Fibroblast of gingiva (primary cell): Measurements from ENCODE around the gene CLRN2.

Experiments used
- DNase-seq: peaks from one replicate; pipeline ENCODE4 v3.0.0-alpha.2; 2011; ENCODE audit warnings: low read depth

Gene CLRN2, protein sequence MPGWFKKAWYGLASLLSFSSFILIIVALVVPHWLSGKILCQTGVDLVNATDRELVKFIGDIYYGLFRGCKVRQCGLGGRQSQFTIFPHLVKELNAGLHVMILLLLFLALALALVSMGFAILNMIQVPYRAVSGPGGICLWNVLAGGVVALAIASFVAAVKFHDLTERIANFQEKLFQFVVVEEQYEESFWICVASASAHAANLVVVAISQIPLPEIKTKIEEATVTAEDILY

DNA sequence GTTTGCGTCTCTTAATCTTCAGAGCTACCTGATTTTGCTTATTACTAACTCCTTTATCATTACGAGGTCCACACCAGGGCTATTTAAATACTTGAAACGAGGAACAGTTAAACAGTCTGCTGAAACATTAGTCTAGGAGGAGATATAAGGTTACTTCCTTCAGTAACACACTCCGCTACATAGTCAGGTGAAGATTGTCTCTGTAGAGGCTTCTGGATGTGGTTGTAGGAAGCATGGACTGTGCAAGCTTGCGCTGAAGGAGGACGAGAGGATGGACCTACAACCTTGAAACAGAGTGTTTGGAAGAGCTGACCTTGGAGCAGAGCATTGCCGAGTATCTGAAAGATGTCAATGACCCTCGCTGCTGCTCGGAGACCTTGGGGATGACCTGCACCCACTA, at the start of gene CLRN2:
CLRN2 (plus strand) TSS at position 301 of the 400 bp plus-strand sequence. CDS start 102 bp downstream, outside the sequence.
- no peak for DNase-seq

DNA sequence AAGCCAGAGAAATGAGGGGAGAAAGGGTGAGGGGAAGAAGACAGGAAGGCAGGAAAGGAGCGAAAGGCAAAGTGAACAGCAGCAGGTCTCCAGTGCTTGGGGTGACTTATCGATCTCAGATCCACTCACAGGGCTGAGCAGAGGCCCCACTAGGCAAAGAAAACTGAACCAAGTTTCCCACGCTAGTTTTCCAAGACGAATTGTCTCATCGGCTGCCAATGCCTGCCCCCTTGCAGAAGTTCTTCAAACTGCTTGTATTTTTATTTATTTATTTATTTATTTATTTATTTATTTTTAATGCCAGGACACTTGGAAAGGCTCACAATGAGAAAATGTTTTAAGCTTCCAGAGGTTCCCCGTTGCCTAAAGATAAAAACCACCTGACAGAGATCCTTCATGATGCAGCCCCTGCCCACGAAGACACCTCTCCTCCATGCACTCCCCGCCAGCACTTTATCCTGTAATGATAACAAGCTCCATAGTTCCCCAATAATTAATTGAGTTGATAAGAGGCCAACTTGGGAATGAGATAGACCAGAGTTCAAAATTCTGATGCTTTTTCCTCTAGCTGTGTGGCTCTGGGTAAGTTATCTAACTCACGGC, 46.2 kb upstream of the CLRN2 start:
- peak; percentile 44 for DNase-seq

DNA sequence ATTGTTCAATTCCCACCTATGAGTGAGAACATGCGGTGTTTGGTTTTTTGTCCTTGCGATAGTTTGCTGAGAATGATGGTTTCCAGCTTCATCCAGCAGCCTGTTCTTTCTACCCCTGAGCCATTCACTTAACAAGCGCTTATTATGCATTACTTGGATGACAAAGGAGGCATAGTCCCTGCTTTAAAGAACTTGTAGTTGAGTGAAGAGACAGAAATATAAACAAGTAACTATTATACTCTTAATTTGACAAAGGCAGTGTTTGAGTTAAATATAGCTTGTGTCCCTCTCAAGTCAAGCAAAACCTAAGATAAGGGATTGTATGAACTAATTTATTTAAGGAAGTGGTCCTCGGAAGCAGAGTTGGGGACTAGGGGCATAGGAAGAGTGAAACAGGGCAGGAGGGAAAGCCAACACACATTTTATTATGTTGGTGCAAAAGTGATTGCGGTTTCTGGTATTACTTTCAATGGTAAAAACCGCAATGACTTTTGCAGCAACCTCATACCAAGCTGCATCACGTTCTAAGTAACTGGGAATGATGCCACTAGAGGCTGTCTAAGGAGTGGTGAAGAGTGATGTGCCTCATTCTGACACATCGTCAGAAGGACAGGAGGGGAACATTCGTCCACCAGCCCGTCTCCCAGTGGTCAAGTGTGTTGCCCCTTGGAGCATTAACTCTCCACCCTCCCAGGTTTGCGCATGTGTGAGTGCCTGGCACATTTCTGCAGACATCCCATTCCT, 44.9 kb upstream of the CLRN2 start:
- DNase-seq, result no peak

DNA sequence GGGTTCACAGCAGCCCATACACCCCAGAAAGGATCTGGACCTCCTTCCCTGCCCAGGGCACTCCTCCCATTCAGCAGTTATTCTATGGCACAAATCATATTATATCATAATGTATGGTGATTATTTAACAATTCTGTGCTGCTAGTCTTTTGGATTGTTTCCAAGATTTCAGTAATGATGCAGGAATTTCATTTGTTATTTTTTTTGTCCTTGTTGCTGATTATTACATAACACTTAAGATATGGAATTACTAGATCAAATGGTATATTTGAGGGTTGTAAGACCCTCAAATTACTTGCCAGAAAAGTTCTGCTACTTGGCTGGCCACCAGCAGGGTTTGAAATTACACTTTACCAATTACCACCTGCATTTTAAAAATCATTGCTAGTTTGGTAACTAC, 39.5 kb upstream of the CLRN2 start:
- no peak for DNase-seq

DNA sequence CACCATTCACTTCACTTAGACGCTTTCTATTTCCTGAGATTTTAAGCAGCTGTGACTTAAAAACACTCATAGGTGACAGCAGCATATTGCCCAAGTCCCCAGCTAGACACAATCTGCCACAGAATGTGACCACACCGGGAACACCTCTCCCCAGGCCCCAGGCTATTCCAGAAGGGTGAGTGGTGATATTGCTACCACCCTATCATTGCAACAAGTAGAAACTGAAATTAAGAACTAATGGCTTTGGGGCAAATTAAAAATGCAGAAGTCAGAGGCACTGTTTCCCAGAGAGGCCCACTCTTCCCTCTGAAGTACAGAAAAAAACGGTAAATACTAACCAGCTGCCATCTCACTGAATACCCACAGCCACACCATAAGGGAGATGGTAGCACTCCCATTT, 38.1 kb upstream of the CLRN2 start:
- no peak for DNase-seq

DNA sequence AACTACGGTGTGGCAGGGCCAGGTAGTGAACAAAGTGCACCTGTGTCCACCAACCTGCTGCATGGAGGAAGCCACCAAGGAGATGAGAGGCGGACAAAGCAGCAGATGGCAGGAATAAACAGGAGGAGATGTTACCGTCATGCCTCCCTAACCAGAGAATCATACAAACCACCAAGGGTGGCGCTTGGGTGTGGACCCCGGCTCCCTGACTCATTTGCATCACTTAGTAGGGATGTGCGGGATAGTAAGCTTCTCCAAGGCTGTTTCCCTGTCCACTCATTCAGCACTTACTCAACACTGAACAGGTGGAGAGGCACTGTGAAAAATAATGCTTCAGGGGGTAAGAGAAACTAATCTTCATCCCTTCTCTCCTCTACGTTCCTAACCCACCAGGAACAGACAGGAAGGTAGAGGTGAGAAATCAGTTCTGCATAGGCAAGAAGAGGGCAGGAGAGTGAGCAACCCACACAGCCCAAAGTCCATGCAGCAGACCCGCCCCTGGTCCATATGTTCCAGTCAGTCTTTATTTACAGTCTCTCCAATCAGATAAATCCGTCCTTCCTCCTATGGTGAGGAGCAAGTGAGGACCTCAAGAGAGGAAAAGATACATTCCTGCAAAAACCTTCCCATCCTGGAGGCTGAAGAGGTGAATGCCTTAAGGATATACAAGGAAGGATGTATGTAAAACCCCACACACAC, 37.0 kb upstream of the CLRN2 start:
- DNase-seq, result no peak

DNA sequence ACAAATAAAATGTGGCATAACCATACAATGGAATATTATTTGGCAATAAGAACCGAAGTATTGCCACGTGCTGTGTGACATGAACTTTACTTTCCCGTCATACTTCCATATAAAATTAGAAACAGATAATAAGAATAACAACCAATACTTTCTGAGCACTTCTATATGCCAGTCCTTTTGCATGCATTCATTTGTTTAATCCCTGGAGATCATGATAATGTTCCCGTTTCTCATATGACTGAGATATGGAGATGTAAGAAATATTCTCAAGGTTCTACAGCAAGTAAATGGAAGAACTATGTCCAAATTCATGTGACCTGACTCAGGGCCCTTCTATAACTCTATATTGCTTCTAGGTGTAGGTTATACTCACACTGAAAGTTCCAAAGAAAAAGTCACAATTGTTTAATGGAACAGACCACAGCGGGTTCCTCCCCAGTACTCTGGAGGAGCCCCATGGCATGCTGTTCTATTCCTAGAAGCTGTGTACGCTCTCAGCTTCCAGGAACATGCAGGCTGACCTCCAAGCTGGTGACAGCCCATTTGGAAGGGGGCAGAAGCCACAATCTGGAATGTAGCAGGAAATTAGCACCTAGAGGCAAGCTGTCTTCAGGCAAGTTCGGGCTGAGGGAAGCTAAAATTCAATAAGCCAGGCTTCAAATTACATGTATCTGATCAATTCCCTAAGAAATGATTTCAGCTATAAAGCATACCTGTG, 34.6 kb upstream of the CLRN2 start:
- DNase-seq, result no peak

DNA sequence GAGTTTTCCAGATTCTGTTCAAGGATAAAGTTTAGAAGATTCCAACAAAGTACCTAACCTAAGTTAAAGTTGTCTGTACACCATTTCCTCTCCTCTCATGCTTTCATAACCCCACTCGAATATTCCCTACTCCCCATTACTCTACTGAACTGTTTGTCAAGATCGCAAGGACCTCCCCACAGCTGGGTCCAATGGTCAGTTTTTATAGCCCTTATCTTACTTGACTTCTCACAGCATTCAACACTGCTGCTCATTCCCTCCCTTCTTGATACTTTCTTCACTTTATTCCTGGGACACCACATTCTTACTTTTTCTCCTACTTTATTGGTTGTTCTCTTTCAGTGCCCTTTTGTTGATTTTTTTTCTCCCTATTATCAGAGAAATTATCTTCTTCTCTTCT, 34.0 kb upstream of the CLRN2 start:
- no peak for DNase-seq

DNA sequence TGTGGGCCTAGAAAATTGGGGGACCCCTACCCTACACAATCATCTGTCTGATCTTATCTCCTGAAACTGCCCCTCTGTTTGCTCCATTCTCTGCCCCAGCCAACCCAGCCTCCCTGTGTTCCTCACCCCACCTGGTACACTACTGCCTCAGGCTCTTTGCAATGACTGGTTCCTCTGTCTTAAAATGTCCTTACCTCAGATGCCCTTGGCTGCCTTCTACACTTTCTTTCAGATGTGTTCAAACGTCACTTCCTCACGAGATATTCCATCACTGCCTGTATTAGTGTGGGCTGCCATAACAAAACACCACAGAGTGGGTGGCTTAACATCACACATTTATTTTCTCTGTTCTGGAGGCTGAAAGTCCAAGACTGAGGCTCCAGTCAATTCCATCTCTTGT, 32.2 kb upstream of the CLRN2 start:
- no peak for DNase-seq

DNA sequence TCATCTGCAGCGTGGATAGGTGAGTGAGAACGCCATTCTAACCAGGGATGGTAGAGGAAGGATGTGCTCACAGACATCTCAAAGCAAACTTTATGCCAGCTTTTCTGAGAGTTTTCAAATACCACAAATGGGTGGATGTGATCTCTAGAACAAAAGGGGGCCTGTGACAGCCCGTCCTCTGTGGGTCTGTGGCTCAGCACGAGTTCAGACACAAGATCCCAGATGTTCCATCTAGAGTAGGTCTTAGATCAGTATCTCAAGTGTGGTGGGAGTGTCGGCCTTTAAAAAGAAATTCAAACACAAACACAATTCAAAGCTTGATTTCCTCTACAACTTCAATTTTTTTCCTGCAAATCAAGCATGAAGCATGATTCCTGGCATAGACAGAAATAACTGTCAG, 25.8 kb upstream of the CLRN2 start:
- DNase-seq, result no peak

DNA sequence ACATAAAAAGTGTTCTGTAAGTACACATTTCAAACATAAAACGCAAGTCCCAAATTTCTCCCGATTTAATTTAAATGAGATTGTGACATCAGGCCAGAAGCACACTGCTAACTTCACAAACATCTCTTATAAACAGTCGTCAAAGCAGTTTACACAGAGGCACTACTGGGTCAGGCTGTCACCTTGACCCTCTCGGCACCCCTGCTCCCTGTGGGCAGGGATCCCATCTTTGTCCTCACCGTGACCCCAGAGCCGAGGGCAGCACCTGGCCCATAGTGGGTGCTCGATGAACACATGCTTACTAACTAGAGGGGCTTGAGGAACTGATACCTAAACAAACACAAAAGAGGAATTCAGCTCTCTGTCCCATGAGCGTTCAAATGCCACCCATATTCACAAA, 25.2 kb upstream of the CLRN2 start:
- no peak for DNase-seq

DNA sequence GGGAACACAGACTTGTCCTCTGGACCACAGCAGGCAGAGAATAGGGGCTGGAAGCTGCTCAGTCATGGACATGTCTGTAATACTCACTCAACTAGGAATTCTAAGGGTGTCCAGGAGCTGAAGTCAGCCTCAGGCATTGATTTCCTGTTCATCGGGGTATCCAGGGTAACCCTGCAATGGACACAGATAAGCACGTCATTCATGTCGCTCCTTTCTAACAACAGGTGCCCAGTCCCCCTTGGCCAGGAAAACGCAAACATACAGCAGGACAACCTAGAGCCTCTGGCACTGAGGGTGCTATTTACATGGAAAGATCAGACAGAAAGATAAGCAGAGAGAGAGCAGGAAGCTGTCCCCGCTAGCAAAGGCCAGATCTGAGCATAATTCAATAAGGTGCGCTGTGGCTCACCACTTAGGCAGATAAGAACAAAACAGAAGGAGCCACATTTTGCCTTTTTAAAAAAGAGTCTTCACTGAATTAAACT, 24.3 kb upstream of the CLRN2 start:
- no peak for DNase-seq

DNA sequence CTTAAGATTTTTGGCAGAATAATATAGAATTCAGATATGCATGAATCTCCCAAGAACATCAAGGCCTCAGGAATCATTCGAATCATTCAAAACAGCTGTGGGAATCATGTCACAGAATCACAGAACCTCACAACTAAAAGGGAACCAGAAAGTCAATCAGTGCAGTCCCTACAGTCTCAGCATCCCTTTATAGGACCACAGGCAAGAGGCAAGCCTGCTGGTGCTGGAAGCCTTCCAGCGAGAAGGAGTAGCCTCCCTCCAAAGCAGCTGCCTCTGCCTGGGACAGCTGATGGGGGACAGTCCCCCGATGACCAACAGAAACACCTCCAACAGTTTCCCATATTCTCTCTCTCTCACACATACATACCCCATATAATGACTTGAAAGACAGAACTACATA, 23.8 kb upstream of the CLRN2 start:
- no peak for DNase-seq

DNA sequence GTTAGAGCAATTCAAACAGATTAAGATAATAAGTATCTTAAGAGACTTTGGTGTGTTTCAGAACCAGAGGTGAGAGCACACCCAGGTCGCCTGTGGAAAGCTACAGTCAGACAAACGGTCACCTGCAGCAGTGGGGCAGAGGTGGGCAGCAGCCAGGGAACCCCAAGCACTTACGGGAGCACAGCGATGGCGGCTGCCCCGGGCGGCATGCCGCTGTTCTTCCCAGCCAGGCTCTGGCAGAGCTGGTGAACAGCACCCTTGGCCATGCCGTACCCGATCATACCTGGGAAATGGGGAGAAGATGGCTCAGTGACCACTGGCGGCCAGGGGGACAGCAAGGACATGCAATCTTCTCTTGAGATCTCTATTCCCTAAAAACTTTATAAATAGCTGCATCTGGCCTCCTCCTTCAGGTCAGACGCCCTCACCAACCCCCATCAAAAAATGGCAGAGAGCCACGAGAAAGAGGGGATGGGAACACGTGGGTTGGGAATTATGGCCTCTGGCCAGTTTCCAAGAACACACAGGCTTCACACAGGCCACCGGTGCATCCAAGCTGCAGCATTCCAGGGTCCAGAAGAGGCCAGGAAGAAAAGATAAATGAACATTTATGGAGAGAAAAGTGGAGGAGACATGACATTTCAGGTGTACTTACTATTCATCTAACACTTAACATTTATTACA, 22.8 kb upstream of the CLRN2 start:
- DNase-seq, result no peak

DNA sequence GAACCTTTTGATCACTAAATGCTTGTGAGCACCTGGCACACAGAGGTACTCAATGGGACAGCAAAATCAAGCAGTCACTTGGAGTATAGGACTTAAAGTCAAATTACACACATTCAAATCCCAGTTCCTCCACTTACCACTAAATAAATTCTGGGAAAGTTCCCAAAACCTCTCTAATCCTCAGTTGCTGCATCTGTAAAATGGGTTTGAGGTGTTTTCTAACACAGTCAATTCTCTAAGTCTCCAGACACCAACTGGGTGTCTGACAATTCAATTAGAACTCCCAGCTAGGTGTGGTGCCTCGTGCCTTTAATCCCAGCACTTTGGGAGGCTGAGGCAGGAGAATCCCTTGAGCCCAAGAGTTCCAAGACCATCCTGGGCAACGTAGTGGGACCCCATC, 22.1 kb upstream of the CLRN2 start:
- no peak for DNase-seq

DNA sequence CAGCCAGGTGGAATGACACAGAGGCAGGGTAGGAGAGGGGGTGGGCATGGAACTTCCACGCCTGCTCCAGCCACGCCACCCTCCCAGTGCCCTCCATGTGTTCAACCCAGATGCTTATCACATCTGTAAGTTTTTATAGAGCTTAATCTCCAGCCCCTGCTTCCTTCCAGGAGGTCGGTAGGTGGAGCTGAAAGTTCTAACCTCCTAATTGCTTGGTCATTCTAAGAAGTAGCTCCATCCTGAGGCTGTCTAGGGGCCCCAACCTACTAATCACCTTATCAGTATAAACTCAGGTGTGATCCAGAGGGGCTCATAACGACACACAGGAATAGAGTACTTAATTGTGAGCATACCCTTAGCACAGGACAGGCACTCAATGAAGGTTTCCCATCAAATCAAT, 21.3 kb upstream of the CLRN2 start:
- no peak for DNase-seq

DNA sequence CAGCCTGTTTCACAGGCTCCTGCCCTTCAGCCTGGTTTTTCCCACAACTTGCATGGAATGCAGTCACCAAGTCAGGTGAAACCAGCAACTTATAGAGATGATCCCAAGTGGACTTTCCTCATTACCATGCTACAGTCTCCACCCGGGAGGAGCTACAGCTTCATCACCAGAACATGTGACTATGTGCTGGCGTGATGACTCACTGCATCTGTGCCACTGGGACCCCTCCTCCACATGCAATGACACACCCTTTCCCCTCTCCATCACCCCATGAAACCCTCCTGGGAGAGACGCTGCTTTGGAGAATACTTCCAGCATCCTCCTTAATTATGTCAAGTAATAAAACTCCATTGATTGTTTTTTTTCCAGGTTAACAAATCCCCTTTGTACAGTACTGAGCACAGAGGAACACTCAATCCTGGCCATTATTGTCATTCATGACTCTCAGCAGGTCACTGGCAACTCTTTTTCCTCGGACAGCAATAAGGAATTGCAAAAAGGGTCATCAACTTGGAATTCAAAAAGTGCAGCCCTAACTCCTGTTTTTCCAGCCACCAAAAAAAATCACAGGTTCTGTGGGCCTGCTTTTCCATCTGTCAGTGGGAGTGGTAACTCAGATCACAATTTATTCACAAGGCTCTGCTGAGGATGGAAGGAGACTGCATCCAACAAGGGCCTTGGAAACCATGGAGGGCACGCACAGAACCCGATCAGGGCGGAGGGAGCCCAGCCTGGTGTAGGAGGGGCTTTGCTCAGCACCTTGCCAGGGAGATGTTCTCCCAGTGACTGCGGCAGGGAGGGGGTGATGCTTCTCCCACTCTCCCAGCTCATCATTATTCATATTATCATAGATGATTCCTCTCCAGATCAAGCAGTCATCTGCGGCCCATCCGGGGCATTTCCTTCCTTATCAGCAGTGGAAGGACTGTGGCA, 20.4 kb upstream of the CLRN2 start:
- DNase-seq, result peak; percentile 46

DNA sequence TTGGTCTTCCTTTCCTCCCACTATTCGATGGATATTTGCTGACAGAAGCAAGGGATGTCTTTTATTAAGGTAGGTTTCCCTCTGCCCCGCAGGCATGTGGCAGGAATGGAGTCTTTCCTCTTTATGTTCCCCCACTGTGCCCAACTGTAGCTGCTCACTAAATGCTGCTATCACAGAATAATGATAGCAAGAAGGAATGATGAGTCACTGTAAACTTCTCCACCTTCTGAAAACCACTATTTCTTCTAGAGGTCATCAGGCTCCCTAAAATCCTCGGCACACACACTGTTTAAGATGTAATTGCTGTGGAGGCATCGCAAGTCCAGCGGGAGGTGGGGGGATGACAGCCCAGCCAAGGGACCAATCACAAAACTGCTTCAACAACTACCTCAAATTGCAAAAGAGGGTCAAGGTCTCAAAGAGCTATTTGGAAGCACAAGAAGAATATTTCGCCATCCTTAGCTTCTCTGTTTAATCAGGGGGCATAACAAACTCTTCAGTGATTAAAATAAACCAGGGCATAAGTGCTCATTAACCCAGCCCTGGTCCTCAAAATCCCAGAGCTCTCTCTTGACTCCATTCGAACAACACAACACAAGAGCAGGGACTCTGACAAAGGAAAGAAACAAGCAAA, 17.0 kb upstream of the CLRN2 start:
- no peak for DNase-seq

DNA sequence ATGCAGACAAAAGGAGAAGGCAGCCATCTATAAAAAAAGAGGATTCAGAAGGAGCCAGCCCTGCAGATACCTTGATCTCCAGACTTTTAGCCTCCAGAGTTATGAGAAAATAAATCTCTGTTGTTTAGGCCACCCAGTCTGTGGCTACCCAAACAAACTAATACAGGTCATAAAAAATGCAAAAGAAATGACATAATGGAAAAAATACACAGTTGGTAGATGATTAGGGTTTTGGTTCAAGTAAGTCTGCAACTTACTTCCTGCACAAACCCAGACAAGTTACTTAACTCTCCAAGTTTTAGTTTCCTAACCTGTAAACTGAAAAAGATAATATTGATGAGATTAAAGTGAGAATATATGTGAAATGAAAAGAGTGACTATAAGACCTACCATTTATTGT, 14.4 kb upstream of the CLRN2 start:
- no peak for DNase-seq

DNA sequence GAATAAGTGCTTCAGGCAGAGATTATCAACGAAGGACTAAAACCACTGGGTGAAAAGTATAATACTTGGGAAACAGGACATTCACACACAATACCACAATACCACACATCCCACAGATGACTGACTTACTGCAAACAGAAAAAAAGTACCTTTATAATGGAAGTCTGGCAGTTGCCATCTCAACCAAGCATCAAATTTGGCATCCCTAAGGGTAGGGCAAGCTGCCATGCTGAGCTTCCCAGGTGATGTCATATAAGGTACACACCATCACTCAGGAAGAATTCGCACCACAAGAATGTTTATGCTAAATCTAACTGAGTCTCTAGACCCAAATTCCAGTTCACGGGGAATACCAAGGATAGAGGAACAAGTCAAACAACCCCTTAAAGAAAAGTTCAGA, 12.2 kb upstream of the CLRN2 start:
- DNase-seq, result no peak
